ENCODE data around the gene DBI.

DBI gene

GRCh38 chr2:119333833-119334232, 32.9 kb upstream of the DBI start:
- TF ChIP-seq, protein P1, sequence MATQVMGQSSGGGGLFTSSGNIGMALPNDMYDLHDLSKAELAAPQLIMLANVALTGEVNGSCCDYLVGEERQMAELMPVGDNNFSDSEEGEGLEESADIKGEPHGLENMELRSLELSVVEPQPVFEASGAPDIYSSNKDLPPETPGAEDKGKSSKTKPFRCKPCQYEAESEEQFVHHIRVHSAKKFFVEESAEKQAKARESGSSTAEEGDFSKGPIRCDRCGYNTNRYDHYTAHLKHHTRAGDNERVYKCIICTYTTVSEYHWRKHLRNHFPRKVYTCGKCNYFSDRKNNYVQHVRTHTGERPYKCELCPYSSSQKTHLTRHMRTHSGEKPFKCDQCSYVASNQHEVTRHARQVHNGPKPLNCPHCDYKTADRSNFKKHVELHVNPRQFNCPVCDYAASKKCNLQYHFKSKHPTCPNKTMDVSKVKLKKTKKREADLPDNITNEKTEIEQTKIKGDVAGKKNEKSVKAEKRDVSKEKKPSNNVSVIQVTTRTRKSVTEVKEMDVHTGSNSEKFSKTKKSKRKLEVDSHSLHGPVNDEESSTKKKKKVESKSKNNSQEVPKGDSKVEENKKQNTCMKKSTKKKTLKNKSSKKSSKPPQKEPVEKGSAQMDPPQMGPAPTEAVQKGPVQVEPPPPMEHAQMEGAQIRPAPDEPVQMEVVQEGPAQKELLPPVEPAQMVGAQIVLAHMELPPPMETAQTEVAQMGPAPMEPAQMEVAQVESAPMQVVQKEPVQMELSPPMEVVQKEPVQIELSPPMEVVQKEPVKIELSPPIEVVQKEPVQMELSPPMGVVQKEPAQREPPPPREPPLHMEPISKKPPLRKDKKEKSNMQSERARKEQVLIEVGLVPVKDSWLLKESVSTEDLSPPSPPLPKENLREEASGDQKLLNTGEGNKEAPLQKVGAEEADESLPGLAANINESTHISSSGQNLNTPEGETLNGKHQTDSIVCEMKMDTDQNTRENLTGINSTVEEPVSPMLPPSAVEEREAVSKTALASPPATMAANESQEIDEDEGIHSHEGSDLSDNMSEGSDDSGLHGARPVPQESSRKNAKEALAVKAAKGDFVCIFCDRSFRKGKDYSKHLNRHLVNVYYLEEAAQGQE (IDR thresholded peaks at IDR 0.05; ENCODE audit: insufficient read depth in 1 of 2, low read depth in 2 of 2, low read length in 2 of 2) = no peak
- TF ChIP-seq TAF1 (IDR thresholded peaks at IDR 0.05; ENCODE audit: borderline replicate concordance, insufficient read depth, low read length) = no peak
- TF ChIP-seq POLR2AphosphoS5 (IDR thresholded peaks at IDR 0.05; ENCODE audit: low read depth, low read length) = no peak
- TF ChIP-seq SIN3A (IDR thresholded peaks at IDR 0.05; ENCODE audit: borderline replicate concordance, insufficient read depth, low read length) = no peak
- TF ChIP-seq FOXP2 (optimal IDR thresholded peaks at IDR 0.05; ENCODE audit: borderline replicate concordance, extremely low read depth, extremely low read length, insufficient read depth) = no peak

- TF ChIP-seq TAF1 (IDR thresholded peaks at IDR 0.05; ENCODE audit: borderline replicate concordance, insufficient read depth, low read length) (no peak), POLR2AphosphoS5 (IDR thresholded peaks at IDR 0.05; ENCODE audit: low read depth, low read length) (no peak), SIN3A (IDR thresholded peaks at IDR 0.05; ENCODE audit: borderline replicate concordance, insufficient read depth, low read length) (no peak), FOXP2 (optimal IDR thresholded peaks at IDR 0.05; ENCODE audit: borderline replicate concordance, extremely low read depth, extremely low read length, insufficient read depth) (no peak)
- TF ChIP-seq, protein P1 (IDR thresholded peaks at IDR 0.05; ENCODE audit: insufficient read depth in 1 of 2, low read depth in 2 of 2, low read length in 2 of 2) = no peak
Measured at GRCh38 chr2:119337749-119338148, 29.0 kb upstream of the DBI start.

GRCh38 chr2:119338272-119338671, 28.5 kb upstream of the DBI start:
- TF ChIP-seq SIN3A (IDR thresholded peaks at IDR 0.05; ENCODE audit: borderline replicate concordance, insufficient read depth, low read length) = no peak
- TF ChIP-seq, protein P1 (IDR thresholded peaks at IDR 0.05; ENCODE audit: insufficient read depth in 1 of 2, low read depth in 2 of 2, low read length in 2 of 2) = no peak
- TF ChIP-seq POLR2AphosphoS5 (IDR thresholded peaks at IDR 0.05; ENCODE audit: low read depth, low read length) = no peak
- no peak for TF ChIP-seq TAF1 (IDR thresholded peaks at IDR 0.05; ENCODE audit: borderline replicate concordance, insufficient read depth, low read length)
- no peak for TF ChIP-seq FOXP2 (optimal IDR thresholded peaks at IDR 0.05; ENCODE audit: borderline replicate concordance, extremely low read depth, extremely low read length, insufficient read depth)

DNA sequence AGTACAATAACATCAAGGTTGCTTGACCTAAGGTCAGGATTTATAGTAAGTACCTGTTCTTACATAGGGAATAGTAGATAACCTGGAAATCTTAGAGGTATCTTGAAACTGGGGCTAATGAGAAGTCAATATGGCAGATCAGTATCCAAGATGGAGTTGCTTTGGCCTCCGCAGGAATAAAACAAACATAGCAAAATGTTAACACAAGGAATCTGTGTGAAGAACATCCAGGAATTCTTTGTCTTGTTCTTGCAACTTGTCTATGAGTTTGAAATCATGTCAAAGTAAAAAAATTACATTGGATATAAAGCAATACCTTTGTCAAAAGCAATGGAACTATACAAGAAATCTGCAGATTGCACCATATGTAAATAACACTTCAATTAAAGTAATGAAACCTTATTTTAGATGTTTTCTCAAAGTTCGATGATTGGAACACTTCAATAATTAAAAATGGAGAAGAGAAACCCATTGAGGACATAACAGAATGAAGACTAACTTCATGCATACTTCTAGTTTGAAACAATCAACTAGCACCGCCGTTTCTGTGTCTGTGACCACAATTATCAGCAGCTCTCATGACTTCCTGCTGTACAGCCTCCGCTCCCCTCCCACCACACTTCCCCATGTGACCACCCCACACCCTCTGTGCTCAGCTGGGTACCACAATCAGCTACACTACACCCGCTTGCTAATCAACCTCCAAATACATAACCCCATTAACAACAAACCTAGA, 27.8 kb upstream of the DBI start:
- TF ChIP-seq FOXP2 (optimal IDR thresholded peaks at IDR 0.05; ENCODE audit: borderline replicate concordance, extremely low read depth, extremely low read length, insufficient read depth) = no peak
- TF ChIP-seq, protein P1 (IDR thresholded peaks at IDR 0.05; ENCODE audit: insufficient read depth in 1 of 2, low read depth in 2 of 2, low read length in 2 of 2) = no peak
- TF ChIP-seq SIN3A (IDR thresholded peaks at IDR 0.05; ENCODE audit: borderline replicate concordance, insufficient read depth, low read length) = no peak

Data from PFSK-1 (cell line).